ENCODE data around the gene ZMPSTE24. TPM values are rescaled to one million over a fixed set of nuclear protein-coding genes. Genes with fewer than 3 reads are reported as not detected.

ZMPSTE24 gene
- total RNA-seq, 4 donors from 2014 or later, result 37.4 to 49.8 (median 48.9) TPM

- peaks cover 15 to 22% (median 17%) of the 10 kb centered on the region in 4 donors for H3K4me1 ChIP-seq
- no peaks in the 10 kb centered on the region for H3K9me3 ChIP-seq
- no peak for DNase-seq (ENCODE audit: extremely low spot score)
- intact Hi-C loops (cut with DNase I), result loop anchor here (10.0 kb wide), 1 partner anchor 298 kb away; the partner anchor contains the start of gene MFSD2A
- H3K27me3 ChIP-seq, result no peaks in the 10 kb centered on the region
- H3K36me3 ChIP-seq, result no peaks in the 10 kb centered on the region
- no peak overlapping the region for H3K4me3 ChIP-seq
- TF ChIP-seq POLR2A (IDR thresholded peaks at IDR 0.05; ENCODE audit: low read depth) (no peak), CTCF (IDR thresholded peaks at IDR 0.05) (no peak), EP300 (IDR thresholded peaks at IDR 0.05) (no peak), POLR2AphosphoS5 (IDR thresholded peaks at IDR 0.05) (no peak)
- H3K27ac ChIP-seq (replicated peaks in 1 of 4), result no peak overlapping the region
- 87% methylated on average over 2 of the region's 2 CpGs for WGBS
Measured at GRCh38 chr1:40252601-40253000, 5.4 kb upstream of the ZMPSTE24 start.

GRCh38 chr1:40255231-40255630 lies 2.8 kb upstream of the ZMPSTE24 start:
- Histone ChIP-seq H3K9me3 (no peaks in the 10 kb centered on the region), H3K36me3 (peaks cover 0 to 2% (median under 1%) of the 10 kb centered on the region in 4 donors), H3K27me3 (no peaks in the 10 kb centered on the region), H3K4me3 (no peak overlapping the region), H3K27ac (replicated peaks in 1 of 4) (no peak overlapping the region), H3K4me1 (peaks cover 30 to 40% (median 34%) of the 10 kb centered on the region in 4 donors)
- no peak for TF ChIP-seq CTCF (IDR thresholded peaks at IDR 0.05)
- TF ChIP-seq POLR2AphosphoS5 (IDR thresholded peaks at IDR 0.05), result no peak
- no peak for TF ChIP-seq EP300 (IDR thresholded peaks at IDR 0.05)
- no peak for TF ChIP-seq POLR2A (IDR thresholded peaks at IDR 0.05; ENCODE audit: low read depth)
- no peak for DNase-seq (ENCODE audit: extremely low spot score)
- intact Hi-C loops (cut with DNase I), result loop anchor here (5.0 to 10.0 kb wide), 3 partner anchors 62 to 300 kb away; partner anchors contain the start of genes COL9A2, MFSD2A and RLF

GRCh38 chr1:40256401-40257084 lies 1.5 kb upstream of the ZMPSTE24 start:
- Histone ChIP-seq H3K4me3 (peak overlapping the region; percentile 74 to 94 (median 88)), H3K9me3 (no peaks in the 10 kb centered on the region), H3K27ac (replicated peaks in 1 of 4) (peak overlapping the region; percentile 91 to 96 (median 94)), H3K27me3 (no peaks in the 10 kb centered on the region), H3K36me3 (peaks cover 8 to 15% (median 13%) of the 10 kb centered on the region in 4 donors), H3K4me1 (peaks cover 35 to 50% (median 47%) of the 10 kb centered on the region in 4 donors)
- TF ChIP-seq POLR2AphosphoS5 (IDR thresholded peaks at IDR 0.05), result no peak
- no peak for TF ChIP-seq CTCF (IDR thresholded peaks at IDR 0.05)
- TF ChIP-seq POLR2A (IDR thresholded peaks at IDR 0.05; ENCODE audit: low read depth), result no peak
- TF ChIP-seq EP300 (IDR thresholded peaks at IDR 0.05), result no peak
- no peak for DNase-seq (ENCODE audit: extremely low spot score)
- 66% methylated on average over 6 of the region's 6 CpGs for WGBS
- intact Hi-C loops (cut with DNase I), result loop anchor here (5.0 to 10.0 kb wide), 3 partner anchors 61 to 302 kb away; partner anchors contain the start of genes COL9A2, MFSD2A and RLF

GRCh38 chr1:40257313-40257687 lies 736 bp upstream of the ZMPSTE24 start:
- Histone ChIP-seq H3K9me3 (no peaks in the 10 kb centered on the region), H3K4me3 (peak overlapping the region; percentile 74 to 94 (median 88)), H3K27me3 (no peaks in the 10 kb centered on the region), H3K4me1 (peaks cover 41 to 58% (median 55%) of the 10 kb centered on the region in 4 donors), H3K36me3 (peaks cover 10 to 23% (median 17%) of the 10 kb centered on the region in 4 donors), H3K27ac (replicated peaks in 1 of 4) (peak overlapping the region; percentile 91 to 96 (median 94))
- TF ChIP-seq CTCF (IDR thresholded peaks at IDR 0.05) (no peak), POLR2AphosphoS5 (IDR thresholded peaks at IDR 0.05) (no peak), POLR2A (IDR thresholded peaks at IDR 0.05; ENCODE audit: low read depth) (no peak), EP300 (IDR thresholded peaks at IDR 0.05) (no peak)
- intact Hi-C loops (cut with DNase I), result loop anchor here (5.0 to 10.0 kb wide), 3 partner anchors 60 to 302 kb away; partner anchors contain the start of genes COL9A2, MFSD2A and RLF
- DNase-seq (ENCODE audit: extremely low spot score), result no peak
- WGBS, result 1% methylated on average over 16 of the region's 16 CpGs
